NCI-H526 (cell line): ENCODE results near the gene SNX9.
"Not testable (repeated sequence)": the region's sequence is repeated elsewhere in the genome, so short reads cannot be mapped to it uniquely, and the experiment has no call there.

ENCODE experiments used
- DNase-seq, 2 experiments: peaks; one replicate each; lab custom pipeline; 2025; lab: John Stamatoyannopoulos, UW

The SNX9 gene

GRCh38 chr6:157858664-157859063, 35.6 kb downstream of the SNX9 start:
- not testable (repeated sequence) for DNase-seq

- no peak for DNase-seq
Observed at GRCh38 chr6:157859775-157860504, 36.9 kb downstream of the SNX9 start.

- DNase-seq, result no peak
Observed at GRCh38 chr6:157860505-157860991, 37.5 kb downstream of the SNX9 start.

- no peak for DNase-seq
Observed at GRCh38 chr6:157861184-157861583, 38.1 kb downstream of the SNX9 start.

DNA sequence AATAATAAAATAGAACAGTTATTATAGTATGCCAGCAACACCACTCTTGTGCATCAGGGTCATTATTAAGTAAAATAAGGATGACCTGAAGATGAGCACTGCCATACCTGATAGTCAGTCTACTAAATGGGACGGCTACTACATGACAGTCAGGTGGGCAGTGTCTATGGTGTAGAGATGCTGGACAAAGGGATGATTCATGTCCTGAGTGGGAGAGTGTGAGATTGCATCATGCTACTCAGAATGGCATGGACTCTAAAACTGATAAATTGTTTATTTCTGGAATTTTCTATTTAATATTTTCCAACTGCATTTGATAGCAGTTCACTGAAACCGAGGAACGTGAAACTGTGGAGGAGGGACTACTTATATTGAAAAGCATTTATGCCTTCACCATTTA, 38.8 kb downstream of the SNX9 start:
- DNase-seq, result no peak

DNA sequence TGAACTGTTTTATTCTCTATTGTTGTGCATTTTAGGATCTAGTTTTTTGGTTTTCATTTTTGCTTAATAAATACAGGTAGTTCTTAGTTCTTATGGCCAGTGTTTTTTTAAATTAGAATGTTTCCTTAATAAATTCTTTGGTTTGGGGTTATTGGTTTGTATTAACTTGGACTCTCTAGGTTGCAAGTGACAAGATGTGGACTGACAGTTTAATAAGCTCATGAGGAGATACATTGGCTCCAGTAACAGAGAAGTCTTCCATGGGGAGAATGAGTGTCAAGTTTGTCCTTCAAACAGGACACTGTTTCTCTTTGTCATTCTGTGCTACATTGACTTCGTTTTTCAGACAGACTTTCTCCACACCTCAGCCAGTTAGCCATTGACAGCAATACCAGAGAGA, 39.7 kb downstream of the SNX9 start:
- no peak for DNase-seq

GRCh38 chr6:157864185-157864761, 41.2 kb downstream of the SNX9 start:
- DNase-seq, result no peak

GRCh38 chr6:157865249-157865648, 42.2 kb downstream of the SNX9 start:
- no peak for DNase-seq

GRCh38 chr6:157867155-157867559, 44.1 kb downstream of the SNX9 start:
- DNase-seq, result no peak

GRCh38 chr6:157867981-157868380, 44.9 kb downstream of the SNX9 start:
- DNase-seq, result no peak

DNA sequence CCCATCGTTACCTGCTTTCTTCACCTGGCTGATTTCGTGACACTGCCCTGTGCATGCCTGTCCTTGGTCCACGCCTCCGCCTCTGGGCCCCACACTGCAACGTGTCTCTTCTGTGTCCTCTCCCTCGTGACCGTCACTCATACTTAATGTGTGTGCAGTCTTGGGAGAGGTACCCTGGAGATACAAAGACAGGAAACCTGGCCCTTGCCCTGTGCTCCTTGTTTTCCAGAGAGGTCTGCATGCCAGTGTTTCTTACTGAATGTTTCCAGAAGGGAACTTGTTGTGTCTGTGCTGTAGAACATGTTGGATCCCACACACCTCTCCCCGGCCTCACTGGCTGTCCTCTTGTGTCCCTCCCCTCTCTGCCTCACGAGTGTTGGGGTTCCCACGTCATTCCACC, 45.8 kb downstream of the SNX9 start:
- DNase-seq, result no peak

- DNase-seq, result no peak
Observed at GRCh38 chr6:157869673-157870302, 46.7 kb downstream of the SNX9 start.

- peak; percentile 38 to 87 for DNase-seq
Observed at GRCh38 chr6:157873735-157874344, 50.8 kb downstream of the SNX9 start.

- DNase-seq, result no peak
Observed at GRCh38 chr6:157877149-157877548, 54.1 kb downstream of the SNX9 start.

DNA sequence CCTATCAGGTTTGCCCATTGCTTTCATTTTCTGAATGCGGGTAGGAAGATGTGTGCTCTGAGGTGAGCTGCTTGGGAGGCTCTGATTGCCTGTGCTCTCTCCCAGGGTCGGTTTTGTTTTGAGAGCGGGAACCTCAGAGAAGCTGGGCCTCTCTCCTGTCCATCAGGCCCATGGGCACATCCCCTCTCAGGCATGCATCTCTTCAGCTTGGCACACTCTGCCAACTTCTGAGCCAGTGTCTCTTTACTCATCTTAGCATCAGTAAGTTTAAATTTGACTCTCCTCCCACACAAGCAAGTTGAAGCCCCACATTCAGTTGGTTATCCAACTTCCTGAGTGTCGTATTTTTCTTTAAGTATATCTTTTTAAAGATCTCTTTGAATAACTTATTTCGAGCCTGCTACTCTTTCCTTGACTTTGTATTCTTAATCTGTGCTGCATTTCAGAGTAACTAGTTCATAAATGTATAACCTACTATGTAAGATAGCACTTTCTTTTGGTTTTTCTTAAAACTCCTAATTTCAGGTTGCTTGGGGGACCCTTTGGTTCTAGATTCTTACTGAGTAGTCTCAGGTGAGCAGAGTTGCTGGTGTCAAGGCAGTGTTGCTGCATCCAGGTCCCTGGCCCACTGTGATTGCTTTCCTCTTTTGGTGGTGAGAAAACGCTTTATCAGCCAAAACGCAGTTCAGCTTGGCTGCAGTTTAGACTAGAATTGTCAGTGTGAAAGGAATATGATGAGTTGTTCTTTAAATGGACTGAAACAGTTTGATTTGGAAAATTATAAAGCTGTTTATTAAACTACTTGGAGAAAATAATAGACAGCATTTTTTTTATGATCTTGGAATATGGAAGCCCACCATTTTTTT, 54.8 kb downstream of the SNX9 start:
- no peak for DNase-seq

DNA sequence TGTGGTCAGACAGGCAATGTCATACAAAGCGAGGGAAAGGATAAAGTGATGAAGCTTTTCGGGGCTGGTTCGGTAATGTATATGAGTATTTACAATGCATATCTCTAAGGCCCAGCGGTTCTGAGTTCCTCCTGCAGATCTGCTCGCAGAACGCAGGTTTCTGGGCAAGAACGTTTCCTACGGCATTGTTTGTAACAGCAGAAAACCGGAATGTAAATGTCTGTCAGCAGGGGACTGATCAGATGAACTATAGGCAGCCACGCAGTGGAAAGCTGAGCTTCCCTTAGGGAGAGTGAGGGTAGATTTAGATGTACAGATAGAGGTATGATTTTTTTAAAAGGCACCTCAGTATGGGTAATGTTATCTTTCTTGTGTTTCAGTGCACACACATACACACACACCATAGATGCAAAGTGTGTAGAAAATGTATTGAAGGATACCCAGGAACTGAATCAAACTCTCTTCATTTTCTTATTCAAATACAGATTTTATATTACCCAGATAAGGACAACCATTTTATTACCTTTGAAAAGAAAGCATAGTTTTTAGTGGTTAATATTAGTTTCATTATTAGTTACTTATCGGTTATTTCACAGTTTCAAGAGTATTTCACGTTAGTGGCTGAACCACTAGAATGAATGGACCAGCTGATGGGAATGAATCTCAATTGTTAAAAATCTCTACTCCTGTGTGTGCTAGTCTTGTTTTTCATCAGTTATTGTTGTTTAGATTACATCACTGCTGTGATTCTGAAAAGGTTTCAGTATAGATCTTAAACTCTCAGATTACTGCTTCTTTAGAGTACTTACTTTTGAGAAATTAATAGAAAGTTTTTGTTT, 56.2 kb downstream of the SNX9 start:
- peak; percentile 33 to 38 for DNase-seq

GRCh38 chr6:157879873-157880254, 56.8 kb downstream of the SNX9 start:
- peak in 1 of 2 experiments; percentile 39 for DNase-seq

- no peak for DNase-seq
Observed at GRCh38 chr6:157880534-157880933, 57.5 kb downstream of the SNX9 start.

GRCh38 chr6:157881342-157881741, 58.3 kb downstream of the SNX9 start:
- no peak for DNase-seq

DNA sequence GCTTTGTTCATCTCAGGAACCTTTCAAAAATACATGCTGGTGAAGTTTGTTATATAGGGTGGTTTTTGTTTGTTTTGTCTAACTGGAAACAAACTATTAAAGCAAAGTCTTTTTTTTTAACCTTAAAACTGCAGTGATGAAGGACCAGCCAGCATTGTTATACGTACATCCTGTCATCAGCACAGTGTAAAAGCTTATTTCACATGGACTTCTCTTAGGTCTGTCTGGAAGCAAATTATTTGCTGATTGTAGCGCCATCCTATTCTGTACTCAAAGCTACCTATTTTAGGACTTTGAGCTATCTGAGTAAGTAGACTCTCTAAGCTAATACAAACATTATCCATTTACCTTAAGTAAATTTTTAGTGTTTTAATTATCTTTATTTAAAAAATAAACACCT, 61.7 kb downstream of the SNX9 start:
- DNase-seq, result no peak

GRCh38 chr6:157885211-157885788, 62.3 kb downstream of the SNX9 start:
- DNase-seq, result no peak
